Measurements from ENCODE around the gene OTOP2. TPM values are rescaled to one million over a fixed set of nuclear protein-coding genes. Genes with fewer than 3 reads are reported as not detected.

The OTOP2 gene
- total RNA-seq, 1 experiment from 2014 or later, result not detected

DNA sequence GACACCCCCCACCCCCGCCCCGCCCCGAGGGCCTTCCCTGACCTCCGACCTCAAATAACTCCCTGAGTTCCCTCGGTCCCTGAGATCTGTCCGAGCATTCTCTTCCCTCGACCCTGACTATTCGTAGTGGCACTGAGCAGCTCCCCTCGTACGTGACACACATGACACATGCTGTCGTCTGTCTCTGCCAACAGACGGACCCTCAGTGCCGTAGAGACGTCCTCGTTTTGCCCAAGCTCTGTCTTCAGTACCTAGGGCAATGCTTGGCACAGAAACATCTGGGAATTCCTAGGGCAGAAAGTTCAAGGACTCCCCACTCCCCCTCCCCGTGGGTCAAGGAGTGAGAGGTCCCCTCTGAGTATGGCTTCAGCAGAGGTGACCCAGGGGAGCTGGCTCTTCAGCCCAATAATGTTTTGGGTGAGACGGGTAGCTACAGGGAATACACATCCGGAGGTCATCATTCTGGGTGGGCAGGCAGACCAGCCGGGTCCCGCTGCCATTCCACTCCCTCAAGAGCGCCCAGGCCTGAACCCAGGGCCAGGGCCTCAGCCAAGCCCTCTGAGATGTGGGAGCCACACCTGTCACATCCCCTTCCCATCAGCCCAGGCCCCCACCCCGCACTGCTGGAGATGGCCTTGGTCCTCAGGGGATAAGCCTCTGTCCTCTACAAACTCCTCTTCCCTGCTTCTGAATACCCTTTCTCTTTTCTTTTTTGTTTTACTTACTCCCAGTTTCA, 30.0 kb upstream of the OTOP2 start (continued):
- TF ChIP-seq, protein P1, sequence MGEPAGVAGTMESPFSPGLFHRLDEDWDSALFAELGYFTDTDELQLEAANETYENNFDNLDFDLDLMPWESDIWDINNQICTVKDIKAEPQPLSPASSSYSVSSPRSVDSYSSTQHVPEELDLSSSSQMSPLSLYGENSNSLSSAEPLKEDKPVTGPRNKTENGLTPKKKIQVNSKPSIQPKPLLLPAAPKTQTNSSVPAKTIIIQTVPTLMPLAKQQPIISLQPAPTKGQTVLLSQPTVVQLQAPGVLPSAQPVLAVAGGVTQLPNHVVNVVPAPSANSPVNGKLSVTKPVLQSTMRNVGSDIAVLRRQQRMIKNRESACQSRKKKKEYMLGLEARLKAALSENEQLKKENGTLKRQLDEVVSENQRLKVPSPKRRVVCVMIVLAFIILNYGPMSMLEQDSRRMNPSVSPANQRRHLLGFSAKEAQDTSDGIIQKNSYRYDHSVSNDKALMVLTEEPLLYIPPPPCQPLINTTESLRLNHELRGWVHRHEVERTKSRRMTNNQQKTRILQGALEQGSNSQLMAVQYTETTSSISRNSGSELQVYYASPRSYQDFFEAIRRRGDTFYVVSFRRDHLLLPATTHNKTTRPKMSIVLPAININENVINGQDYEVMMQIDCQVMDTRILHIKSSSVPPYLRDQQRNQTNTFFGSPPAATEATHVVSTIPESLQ (CRISPR knock-in tag; IDR thresholded peaks at IDR 0.05), result no peak
- TF ChIP-seq, protein P2, sequence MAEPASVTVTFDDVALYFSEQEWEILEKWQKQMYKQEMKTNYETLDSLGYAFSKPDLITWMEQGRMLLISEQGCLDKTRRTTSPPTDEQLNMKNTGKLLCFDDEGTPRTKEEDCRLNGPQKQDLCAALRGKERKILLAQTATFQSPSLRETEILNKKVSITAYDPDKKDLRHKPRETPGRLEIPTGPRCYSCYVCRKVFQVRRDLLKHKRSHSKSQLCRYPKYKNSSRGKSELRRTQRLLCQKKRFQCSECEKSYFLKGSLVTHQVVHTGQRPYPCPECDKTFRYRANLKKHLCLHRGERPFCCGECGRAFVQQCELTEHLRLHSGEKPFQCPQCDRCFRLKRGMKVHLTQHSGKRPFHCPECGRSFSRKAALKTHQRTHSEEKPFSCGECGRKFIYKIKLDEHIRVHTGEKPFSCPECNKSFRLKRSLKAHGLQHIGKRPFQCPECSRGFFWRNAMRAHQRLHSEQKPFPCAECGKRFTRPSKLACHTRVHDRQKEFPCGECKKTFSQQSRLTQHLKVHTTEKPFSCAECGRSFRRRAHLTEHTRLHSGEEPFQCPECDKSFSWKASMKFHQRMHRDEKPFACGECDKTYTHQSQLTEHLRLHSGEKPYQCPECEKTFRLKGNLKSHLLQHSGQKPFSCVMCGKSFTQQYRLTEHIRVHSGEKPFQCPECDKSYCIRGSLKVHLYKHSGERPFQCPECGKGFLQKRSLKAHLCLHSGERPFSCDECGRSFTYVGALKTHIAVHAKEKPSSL (CRISPR knock-in tag; conservative IDR thresholded peaks at IDR 0.05), result no peak
- TF ChIP-seq ZNF423 (CRISPR knock-in tag; IDR thresholded peaks at IDR 0.05) (no peak), NR3C1 (CRISPR knock-in tag; conservative IDR thresholded peaks at IDR 0.05; ENCODE audit: low read depth) (no peak), EMX1 (CRISPR knock-in tag; IDR thresholded peaks at IDR 0.05) (no peak), FOXK1 (CRISPR knock-in tag; IDR thresholded peaks at IDR 0.05) (no peak), ZNF317 (CRISPR knock-in tag; IDR thresholded peaks at IDR 0.05; ENCODE audit: borderline replicate concordance, low read depth) (no peak)
- TF ChIP-seq, protein P3, sequence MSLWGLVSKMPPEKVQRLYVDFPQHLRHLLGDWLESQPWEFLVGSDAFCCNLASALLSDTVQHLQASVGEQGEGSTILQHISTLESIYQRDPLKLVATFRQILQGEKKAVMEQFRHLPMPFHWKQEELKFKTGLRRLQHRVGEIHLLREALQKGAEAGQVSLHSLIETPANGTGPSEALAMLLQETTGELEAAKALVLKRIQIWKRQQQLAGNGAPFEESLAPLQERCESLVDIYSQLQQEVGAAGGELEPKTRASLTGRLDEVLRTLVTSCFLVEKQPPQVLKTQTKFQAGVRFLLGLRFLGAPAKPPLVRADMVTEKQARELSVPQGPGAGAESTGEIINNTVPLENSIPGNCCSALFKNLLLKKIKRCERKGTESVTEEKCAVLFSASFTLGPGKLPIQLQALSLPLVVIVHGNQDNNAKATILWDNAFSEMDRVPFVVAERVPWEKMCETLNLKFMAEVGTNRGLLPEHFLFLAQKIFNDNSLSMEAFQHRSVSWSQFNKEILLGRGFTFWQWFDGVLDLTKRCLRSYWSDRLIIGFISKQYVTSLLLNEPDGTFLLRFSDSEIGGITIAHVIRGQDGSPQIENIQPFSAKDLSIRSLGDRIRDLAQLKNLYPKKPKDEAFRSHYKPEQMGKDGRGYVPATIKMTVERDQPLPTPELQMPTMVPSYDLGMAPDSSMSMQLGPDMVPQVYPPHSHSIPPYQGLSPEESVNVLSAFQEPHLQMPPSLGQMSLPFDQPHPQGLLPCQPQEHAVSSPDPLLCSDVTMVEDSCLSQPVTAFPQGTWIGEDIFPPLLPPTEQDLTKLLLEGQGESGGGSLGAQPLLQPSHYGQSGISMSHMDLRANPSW (CRISPR knock-in tag; conservative IDR thresholded peaks at IDR 0.05; ENCODE audit: low read depth), result no peak
- TF ChIP-seq, protein P4, sequence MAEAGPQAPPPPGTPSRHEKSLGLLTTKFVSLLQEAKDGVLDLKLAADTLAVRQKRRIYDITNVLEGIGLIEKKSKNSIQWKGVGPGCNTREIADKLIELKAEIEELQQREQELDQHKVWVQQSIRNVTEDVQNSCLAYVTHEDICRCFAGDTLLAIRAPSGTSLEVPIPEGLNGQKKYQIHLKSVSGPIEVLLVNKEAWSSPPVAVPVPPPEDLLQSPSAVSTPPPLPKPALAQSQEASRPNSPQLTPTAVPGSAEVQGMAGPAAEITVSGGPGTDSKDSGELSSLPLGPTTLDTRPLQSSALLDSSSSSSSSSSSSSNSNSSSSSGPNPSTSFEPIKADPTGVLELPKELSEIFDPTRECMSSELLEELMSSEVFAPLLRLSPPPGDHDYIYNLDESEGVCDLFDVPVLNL (CRISPR knock-in tag; IDR thresholded peaks at IDR 0.05; ENCODE audit: borderline replicate concordance, low read depth), result no peak

DNA sequence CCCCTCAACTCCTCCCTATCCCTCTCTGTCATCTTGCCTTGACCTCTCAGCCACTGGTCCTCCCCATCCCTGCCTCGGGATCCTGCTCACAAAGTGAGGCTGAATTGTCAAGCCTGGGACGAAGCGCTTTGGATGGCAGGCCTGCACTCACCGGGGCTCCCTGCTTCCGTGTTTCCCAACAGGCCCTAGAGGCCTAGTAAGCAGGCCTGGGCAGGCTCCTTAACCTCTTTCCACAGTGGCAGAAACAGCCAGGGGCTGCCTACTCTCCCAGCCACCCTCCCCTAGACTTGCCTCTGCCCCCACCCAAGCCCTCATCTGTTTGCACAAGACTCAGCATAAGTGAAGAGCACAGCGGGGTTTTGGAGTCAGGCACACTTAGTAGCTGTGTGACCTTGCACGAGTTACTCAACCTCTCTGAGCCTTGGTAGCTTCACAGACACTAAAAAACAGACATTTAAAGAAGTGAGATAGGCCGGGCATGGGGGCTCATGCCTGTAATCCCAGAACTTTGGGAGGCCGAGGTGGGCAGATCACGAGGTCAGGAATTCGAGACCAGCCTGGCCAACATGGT, 25.6 kb upstream of the OTOP2 start:
- no peaks in the 10 kb centered on the region for H3K9me3 Mint-ChIP-seq
- ChIA-PET CTCF (interaction anchor here (2.6 kb wide), 1 partner anchor 36 kb away, joined by 15 read pairs; no protein-coding TSS in a partner anchor), POLR2A (no interaction called here)
- ATAC-seq, result no peak
- H3K4me1 Mint-ChIP-seq, result peaks cover 6% of the 10 kb centered on the region; the same call in 1 of the 2 replicates
- no peak for DNase-seq (ENCODE audit: low spot score)
- no peak overlapping the region for H3K4me3 Mint-ChIP-seq
- no peak overlapping the region for H3K27ac Mint-ChIP-seq
- H3K36me3 Mint-ChIP-seq, result no peaks in the 10 kb centered on the region
- peaks cover 44% of the 10 kb centered on the region for H3K27me3 Mint-ChIP-seq (ENCODE audit: low read depth)
- TF ChIP-seq ELF4 (CRISPR knock-in tag; IDR thresholded peaks at IDR 0.05; ENCODE audit: low read depth) (no peak), ATF1 (CRISPR knock-in tag; IDR thresholded peaks at IDR 0.05) (no peak), ZNF416 (CRISPR knock-in tag; IDR thresholded peaks at IDR 0.05) (no peak), KAT7 (CRISPR knock-in tag; IDR thresholded peaks at IDR 0.05; ENCODE audit: borderline replicate concordance) (no peak), MXD4 (CRISPR knock-in tag; IDR thresholded peaks at IDR 0.05; ENCODE audit: borderline replicate concordance) (no peak), TEAD1 (CRISPR knock-in tag; IDR thresholded peaks at IDR 0.05) (no peak)
- TF ChIP-seq, protein P5, sequence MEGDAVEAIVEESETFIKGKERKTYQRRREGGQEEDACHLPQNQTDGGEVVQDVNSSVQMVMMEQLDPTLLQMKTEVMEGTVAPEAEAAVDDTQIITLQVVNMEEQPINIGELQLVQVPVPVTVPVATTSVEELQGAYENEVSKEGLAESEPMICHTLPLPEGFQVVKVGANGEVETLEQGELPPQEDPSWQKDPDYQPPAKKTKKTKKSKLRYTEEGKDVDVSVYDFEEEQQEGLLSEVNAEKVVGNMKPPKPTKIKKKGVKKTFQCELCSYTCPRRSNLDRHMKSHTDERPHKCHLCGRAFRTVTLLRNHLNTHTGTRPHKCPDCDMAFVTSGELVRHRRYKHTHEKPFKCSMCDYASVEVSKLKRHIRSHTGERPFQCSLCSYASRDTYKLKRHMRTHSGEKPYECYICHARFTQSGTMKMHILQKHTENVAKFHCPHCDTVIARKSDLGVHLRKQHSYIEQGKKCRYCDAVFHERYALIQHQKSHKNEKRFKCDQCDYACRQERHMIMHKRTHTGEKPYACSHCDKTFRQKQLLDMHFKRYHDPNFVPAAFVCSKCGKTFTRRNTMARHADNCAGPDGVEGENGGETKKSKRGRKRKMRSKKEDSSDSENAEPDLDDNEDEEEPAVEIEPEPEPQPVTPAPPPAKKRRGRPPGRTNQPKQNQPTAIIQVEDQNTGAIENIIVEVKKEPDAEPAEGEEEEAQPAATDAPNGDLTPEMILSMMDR (IDR thresholded peaks at IDR 0.05), result no peak
- TF ChIP-seq, protein P6, sequence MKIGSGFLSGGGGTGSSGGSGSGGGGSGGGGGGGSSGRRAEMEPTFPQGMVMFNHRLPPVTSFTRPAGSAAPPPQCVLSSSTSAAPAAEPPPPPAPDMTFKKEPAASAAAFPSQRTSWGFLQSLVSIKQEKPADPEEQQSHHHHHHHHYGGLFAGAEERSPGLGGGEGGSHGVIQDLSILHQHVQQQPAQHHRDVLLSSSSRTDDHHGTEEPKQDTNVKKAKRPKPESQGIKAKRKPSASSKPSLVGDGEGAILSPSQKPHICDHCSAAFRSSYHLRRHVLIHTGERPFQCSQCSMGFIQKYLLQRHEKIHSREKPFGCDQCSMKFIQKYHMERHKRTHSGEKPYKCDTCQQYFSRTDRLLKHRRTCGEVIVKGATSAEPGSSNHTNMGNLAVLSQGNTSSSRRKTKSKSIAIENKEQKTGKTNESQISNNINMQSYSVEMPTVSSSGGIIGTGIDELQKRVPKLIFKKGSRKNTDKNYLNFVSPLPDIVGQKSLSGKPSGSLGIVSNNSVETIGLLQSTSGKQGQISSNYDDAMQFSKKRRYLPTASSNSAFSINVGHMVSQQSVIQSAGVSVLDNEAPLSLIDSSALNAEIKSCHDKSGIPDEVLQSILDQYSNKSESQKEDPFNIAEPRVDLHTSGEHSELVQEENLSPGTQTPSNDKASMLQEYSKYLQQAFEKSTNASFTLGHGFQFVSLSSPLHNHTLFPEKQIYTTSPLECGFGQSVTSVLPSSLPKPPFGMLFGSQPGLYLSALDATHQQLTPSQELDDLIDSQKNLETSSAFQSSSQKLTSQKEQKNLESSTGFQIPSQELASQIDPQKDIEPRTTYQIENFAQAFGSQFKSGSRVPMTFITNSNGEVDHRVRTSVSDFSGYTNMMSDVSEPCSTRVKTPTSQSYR (CRISPR knock-in tag; IDR thresholded peaks at IDR 0.05), result no peak
- TF ChIP-seq, protein P7, sequence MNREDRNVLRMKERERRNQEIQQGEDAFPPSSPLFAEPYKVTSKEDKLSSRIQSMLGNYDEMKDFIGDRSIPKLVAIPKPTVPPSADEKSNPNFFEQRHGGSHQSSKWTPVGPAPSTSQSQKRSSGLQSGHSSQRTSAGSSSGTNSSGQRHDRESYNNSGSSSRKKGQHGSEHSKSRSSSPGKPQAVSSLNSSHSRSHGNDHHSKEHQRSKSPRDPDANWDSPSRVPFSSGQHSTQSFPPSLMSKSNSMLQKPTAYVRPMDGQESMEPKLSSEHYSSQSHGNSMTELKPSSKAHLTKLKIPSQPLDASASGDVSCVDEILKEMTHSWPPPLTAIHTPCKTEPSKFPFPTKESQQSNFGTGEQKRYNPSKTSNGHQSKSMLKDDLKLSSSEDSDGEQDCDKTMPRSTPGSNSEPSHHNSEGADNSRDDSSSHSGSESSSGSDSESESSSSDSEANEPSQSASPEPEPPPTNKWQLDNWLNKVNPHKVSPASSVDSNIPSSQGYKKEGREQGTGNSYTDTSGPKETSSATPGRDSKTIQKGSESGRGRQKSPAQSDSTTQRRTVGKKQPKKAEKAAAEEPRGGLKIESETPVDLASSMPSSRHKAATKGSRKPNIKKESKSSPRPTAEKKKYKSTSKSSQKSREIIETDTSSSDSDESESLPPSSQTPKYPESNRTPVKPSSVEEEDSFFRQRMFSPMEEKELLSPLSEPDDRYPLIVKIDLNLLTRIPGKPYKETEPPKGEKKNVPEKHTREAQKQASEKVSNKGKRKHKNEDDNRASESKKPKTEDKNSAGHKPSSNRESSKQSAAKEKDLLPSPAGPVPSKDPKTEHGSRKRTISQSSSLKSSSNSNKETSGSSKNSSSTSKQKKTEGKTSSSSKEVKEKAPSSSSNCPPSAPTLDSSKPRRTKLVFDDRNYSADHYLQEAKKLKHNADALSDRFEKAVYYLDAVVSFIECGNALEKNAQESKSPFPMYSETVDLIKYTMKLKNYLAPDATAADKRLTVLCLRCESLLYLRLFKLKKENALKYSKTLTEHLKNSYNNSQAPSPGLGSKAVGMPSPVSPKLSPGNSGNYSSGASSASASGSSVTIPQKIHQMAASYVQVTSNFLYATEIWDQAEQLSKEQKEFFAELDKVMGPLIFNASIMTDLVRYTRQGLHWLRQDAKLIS (CRISPR knock-in tag; IDR thresholded peaks at IDR 0.05; ENCODE audit: borderline replicate concordance), result no peak
